SK-N-SH treated with all-trans-retinoic acid at 6 μM for 48 hours (cell line): ENCODE measurements around the gene POLD1.

ENCODE experiments used
- BACH2 ChIP-seq: fragments of 250-450 bp; sonication (Bioruptor Pico); IDR thresholded peaks from 2 replicates; pipeline ENCODE4 v1.9.0; 2021; ENCODE audit warnings: mild to moderate bottlenecking, borderline replicate concordance
- OSR1 ChIP-seq: fragments of 250-450 bp; sonication (Bioruptor Pico); IDR thresholded peaks from 2 replicates; pipeline ENCODE4 v1.8.0; 2022; ENCODE audit warnings: moderate library complexity, mild to moderate bottlenecking, inconsistent platforms
- TOX ChIP-seq: fragments of 250-450 bp; sonication (Bioruptor Pico); IDR thresholded peaks from 2 replicates; pipeline ENCODE4 v1.8.0; 2021; ENCODE audit warnings: mild to moderate bottlenecking, moderate library complexity, borderline replicate concordance
- ZNF565 ChIP-seq: fragments of 450-650 bp; formaldehyde crosslinking; conservative IDR thresholded peaks from 2 replicates; pipeline ENCODE4 v1.5.0; 2020; ENCODE audit warnings: low read depth, mild to moderate bottlenecking, moderate library complexity

DNA sequence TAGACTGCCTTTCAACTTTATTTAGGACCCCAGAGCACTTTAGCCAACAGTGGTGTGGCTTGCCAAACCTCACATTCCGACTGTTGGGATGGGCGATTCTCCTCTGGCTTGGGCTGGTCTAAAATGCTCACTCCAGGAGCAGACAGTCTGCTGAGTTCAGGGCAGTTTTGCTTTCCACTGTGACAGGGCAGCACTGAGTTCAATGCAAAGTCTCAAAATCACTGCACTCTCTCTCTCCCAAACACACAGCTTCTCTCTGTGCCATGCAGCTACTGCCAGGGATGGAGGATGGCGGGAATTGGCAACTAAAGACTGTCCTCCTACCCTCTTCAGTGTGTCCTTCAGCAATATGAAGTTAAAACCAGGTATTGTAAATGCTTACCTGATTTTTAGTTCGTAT lies 31.9 kb upstream of the POLD1 start:
- TF ChIP-seq ZNF565 (CRISPR knock-in tag) (no peak), TOX (no peak), BACH2 (CRISPR knock-in tag) (no peak), OSR1 (no peak)
